GM06990 (cell line): Measurements from ENCODE around the gene AMN1.

ENCODE experiments used
- DNase-seq: peaks from one replicate; pipeline ENCODE4 v3.0.0-alpha.2; 2011; ENCODE audit not compliant: insufficient read length; ENCODE audit errors: extremely low read depth
- H3K27me3 ChIP-seq: replicated peaks from 2 replicates; pipeline ENCODE4 v1.6.0; 2011; ENCODE audit warnings: low read length; ENCODE audit not compliant: control insufficient read depth, insufficient read depth
- H3K36me3 ChIP-seq: 2 replicates; pipeline ENCODE4 v1.5.1; 2011; ENCODE audit warnings: low read length; ENCODE audit not compliant: control insufficient read depth, insufficient read depth
- H3K4me3 ChIP-seq: replicated peaks from 2 replicates; pipeline ENCODE4 v1.5.1; 2011; ENCODE audit warnings: low read depth, mild to moderate bottlenecking, control low read depth, low read length
- TF ChIP-seq, protein P1 (sequence below): IDR thresholded peaks from 2 replicates; pipeline ENCODE4 v1.5.1; 2011; ENCODE audit warnings: low read length, control low read depth, mild to moderate bottlenecking, inconsistent platforms; ENCODE audit not compliant: insufficient read depth, poor library complexity, severe bottlenecking

Gene AMN1

DNA sequence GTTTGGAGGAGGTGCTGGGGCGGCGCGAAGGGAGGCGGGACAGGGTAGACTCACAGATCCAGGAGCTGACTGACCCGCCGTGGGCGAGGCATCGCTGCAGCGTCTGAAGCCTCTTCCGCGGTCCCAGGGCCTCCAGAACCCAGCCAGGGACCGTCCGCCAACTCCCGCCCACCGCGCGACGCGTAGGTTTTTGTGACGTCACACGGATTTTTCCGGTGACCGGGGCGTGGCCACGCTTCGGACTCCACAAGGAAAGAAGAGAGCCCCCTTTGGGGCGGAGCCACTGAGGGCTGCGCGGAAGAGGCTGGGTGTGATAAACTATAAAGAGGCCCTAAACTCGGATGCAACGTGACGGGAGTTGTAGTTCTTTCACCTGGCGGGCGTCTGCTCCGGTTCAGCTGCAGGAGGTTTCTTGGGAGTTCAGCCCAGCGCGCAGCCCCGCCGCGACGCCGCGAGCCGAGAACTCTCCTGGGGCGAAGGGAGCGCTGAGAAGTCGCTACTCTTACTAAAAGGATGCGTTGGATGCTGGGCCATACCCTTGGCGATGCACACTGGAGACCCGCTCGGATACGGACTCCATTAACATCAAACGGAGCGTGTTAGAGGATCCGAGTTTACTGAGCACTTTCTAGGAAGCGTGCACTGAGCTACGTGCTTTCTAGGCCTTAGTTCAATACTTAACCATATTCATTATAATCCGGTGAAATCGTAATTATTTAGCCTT, at the start of gene AMN1:
Gene AMN1, minus strand, starts transcription at position 105 of the 724 bp plus-strand sequence. Its CDS starts 13 bp downstream, at position 92.
- Histone ChIP-seq H3K27me3 (no peaks in the 10 kb centered on the region), H3K36me3 (no peaks in the 10 kb centered on the region), H3K4me3 (peak within 1 kb of the TSS; percentile 84)
- TF ChIP-seq, protein P1, sequence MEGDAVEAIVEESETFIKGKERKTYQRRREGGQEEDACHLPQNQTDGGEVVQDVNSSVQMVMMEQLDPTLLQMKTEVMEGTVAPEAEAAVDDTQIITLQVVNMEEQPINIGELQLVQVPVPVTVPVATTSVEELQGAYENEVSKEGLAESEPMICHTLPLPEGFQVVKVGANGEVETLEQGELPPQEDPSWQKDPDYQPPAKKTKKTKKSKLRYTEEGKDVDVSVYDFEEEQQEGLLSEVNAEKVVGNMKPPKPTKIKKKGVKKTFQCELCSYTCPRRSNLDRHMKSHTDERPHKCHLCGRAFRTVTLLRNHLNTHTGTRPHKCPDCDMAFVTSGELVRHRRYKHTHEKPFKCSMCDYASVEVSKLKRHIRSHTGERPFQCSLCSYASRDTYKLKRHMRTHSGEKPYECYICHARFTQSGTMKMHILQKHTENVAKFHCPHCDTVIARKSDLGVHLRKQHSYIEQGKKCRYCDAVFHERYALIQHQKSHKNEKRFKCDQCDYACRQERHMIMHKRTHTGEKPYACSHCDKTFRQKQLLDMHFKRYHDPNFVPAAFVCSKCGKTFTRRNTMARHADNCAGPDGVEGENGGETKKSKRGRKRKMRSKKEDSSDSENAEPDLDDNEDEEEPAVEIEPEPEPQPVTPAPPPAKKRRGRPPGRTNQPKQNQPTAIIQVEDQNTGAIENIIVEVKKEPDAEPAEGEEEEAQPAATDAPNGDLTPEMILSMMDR, result no peak
- peak; percentile 100 for DNase-seq

DNA sequence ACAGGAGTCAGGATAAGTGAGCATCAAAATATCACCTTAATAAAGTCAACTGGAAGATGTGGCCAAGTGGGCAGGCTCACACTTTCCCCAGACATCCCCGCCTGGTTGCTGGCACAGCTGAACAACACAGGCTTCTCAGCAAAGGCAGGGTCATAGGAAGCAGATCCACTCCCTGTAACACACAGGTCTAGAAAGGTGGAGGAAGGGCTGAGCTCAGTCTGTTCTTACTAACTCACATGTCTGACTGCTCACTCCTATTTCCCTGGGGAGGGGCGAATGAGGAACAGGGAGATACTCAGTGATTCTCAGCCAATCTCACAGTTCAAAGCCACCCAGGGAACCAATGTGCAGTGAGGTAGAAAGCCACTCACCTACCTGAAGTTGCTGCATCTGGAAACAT, 45.0 kb upstream of the AMN1 start:
- TF ChIP-seq, protein P1, result no peak
- DNase-seq, result no peak
- H3K36me3 ChIP-seq, result no peaks in the 10 kb centered on the region
- no peak overlapping the region for H3K4me3 ChIP-seq
- H3K27me3 ChIP-seq, result no peaks in the 10 kb centered on the region

DNA sequence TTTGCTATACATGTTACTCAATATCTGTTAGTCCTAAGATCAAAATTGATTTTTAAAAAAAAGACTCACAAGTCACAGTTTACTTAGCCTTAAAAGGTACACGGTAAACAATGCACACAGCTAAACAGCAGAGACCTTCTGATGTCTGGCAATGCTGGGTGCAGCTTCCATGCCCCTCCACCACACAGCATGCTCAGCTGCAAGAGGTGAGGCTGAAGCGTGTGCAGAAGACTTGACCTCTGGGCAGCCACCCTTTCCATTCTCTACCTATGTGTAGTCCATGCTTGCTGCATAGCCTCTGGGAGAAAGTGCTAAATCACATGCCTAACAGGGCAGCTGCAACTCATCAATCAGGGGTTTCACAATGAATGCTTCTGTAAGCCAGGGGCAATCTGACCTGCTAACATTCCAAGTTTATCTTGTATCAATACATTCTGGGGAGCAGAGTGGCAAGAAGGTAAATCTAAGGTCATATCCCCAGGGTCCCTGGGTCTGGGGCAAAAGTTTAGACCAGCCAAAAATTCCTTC, 44.5 kb upstream of the AMN1 start:
- Histone ChIP-seq H3K4me3 (no peak overlapping the region), H3K36me3 (no peaks in the 10 kb centered on the region), H3K27me3 (no peaks in the 10 kb centered on the region)
- DNase-seq, result no peak
- TF ChIP-seq, protein P1, result no peak

DNA sequence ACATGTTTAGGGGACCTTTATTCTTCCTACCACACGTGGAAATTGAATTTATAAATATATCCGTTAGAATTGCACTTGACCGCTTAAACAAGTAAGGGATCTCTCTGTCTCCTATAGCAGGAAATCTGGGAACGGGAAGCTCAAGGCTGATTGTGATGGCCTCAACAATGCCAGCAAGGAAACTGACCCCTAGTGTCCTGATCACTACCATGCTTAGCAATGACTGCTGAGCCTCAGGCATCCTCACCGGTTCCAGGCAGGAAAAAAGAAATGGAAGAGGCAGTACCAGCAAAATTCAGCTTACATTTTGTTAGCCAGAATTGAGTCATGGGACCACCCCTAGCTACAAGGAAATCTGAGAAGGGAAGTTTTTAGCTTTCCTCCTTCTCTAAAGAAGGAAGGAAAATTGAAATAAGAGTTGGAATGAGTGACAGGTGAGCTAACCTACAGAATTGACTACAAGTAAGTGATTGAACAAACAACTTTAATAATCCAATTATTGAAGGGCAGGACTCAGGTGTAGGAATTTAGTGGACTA, 43.9 kb upstream of the AMN1 start:
- Histone ChIP-seq H3K4me3 (no peak overlapping the region), H3K27me3 (no peaks in the 10 kb centered on the region), H3K36me3 (no peaks in the 10 kb centered on the region)
- TF ChIP-seq, protein P1, result no peak
- no peak for DNase-seq

DNA sequence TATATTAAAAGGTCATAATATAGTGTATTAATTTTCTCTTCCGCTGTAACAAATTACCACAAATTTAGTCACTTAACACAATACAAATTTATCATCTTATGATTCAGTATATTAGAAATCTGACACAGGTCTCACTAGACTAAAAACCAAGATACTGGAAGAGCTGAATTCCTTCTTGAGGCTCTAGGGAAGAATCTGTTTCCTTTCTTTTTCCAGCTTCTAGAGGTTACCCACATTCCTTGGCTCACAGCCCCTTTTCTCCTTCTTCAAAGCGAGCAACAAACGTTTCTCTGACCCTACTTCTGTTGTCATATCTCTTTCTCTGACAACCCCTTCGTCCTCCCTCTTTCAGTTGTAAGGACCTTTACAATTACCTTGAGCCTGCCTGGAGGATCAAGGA, 43.4 kb upstream of the AMN1 start:
- TF ChIP-seq, protein P1, result no peak
- DNase-seq, result no peak
- Histone ChIP-seq H3K36me3 (no peaks in the 10 kb centered on the region), H3K4me3 (no peak overlapping the region), H3K27me3 (no peaks in the 10 kb centered on the region)
